OCI-LY7 (cell line): ENCODE data around the gene ALAD. TPM values are rescaled to one million over a fixed set of nuclear protein-coding genes. Genes with fewer than 3 reads are reported as not detected.

Experiments used
- BruUV-seq: library from RNA; stranded (reverse); fragments of 400-500 nt; replicated peaks from 2 replicates; lab custom pipeline; 2021; lab: Mats Ljungman, UMichigan
- CTCF ChIA-PET: fragments of 300-600 bp; sonication (Branson Sonifier 250); formaldehyde crosslinking; loops from one replicate; lab custom pipeline; 2022; ENCODE audit warnings: antibody characterized with exemption; ENCODE audit not compliant: unreplicated experiment; lab: Charles Lee
- POLR2A ChIA-PET: fragments of 300-600 bp; sonication (Branson Sonifier 250); formaldehyde crosslinking; loops from one replicate; lab custom pipeline; 2022; ENCODE audit warnings: antibody characterized with exemption; lab: Charles Lee
- DNase-seq: peaks from one replicate; pipeline ENCODE4 v3.0.0-alpha.2; 2015; ENCODE audit warnings: low spot score
- H2AFZ ChIP-seq: fragments of 200-600 bp; sonication (generic), shearing (Covaris generic); 2 replicates; pipeline ENCODE4 v1.6.1; 2014; ENCODE audit warnings: mild to moderate bottlenecking, antibody characterized with exemption, low read length, moderate library complexity
- H3K27ac ChIP-seq: fragments of 200-600 bp; sonication (generic); 2 replicates; pipeline ENCODE4 v1.5.1; 2014; ENCODE audit warnings: mixed run types, low read depth, mild to moderate bottlenecking, moderate library complexity, low read length, inconsistent platforms; ENCODE audit not compliant: poor library complexity, severe bottlenecking
- H3K36me3 ChIP-seq: fragments of 200-600 bp; sonication (generic); 2 replicates; pipeline ENCODE4 v1.6.1; 2014; ENCODE audit warnings: mild to moderate bottlenecking, antibody characterized with exemption, low read length, moderate library complexity, mixed read lengths; ENCODE audit not compliant: insufficient read depth
- H3K4me1 ChIP-seq: fragments of 200-600 bp; sonication (generic); 2 replicates; pipeline ENCODE4 v1.5.1; 2014; ENCODE audit warnings: mild to moderate bottlenecking, low read length; ENCODE audit not compliant: insufficient read depth, poor library complexity, severe bottlenecking
- H3K4me2 ChIP-seq: fragments of 200-600 bp; sonication (generic); 2 replicates; pipeline ENCODE4 v1.6.1; 2014; ENCODE audit warnings: mild to moderate bottlenecking, low read length
- H3K4me3 ChIP-seq: fragments of 200-600 bp; sonication (generic); 2 replicates; pipeline ENCODE4 v1.5.1; 2014; ENCODE audit warnings: mild to moderate bottlenecking, low read depth, low read length; ENCODE audit not compliant: poor library complexity, severe bottlenecking
- H3K79me2 ChIP-seq: fragments of 200-600 bp; sonication (generic); 2 replicates; pipeline ENCODE4 v1.6.1; 2016; ENCODE audit warnings: low read depth, mild to moderate bottlenecking, low read length, moderate library complexity, mixed read lengths; ENCODE audit not compliant: insufficient read depth
- H3K9me2 ChIP-seq: fragments of 200-600 bp; sonication (generic); 2 replicates; pipeline ENCODE4 v1.6.1; 2016; ENCODE audit warnings: mild to moderate bottlenecking, low read length, mixed read lengths; ENCODE audit not compliant: insufficient read depth
- H3K9me3 ChIP-seq: fragments of 200-600 bp; sonication (generic); 2 replicates; pipeline ENCODE4 v1.6.1; 2014; ENCODE audit warnings: mild to moderate bottlenecking, mixed run types, low read length, mixed read lengths
- H4K20me1 ChIP-seq: fragments of 200-600 bp; sonication (generic); 2 replicates; pipeline ENCODE4 v1.6.1; 2014; ENCODE audit warnings: mild to moderate bottlenecking, antibody characterized with exemption, low read length, moderate library complexity, mixed read lengths; ENCODE audit not compliant: insufficient read depth
- CTCF ChIP-seq: fragments of 200-600 bp; sonication (generic); conservative IDR thresholded peaks from 2 replicates; pipeline ENCODE4 v1.5.1; 2014; ENCODE audit warnings: mild to moderate bottlenecking, antibody characterized with exemption, low read length, moderate library complexity, mixed read lengths
- EZH2phosphoT487 ChIP-seq: fragments of 200-600 bp; sonication (generic); IDR thresholded peaks from 2 replicates; pipeline ENCODE4 v1.6.1; 2018; ENCODE audit warnings: low read depth, borderline replicate concordance, mild to moderate bottlenecking, mixed run types, antibody characterized with exemption, low read length, moderate library complexity, mixed read lengths
- intact Hi-C: fragments of 100-400 bp; cut with micrococcal nuclease; formaldehyde crosslinking; loops from one replicate; pipeline ENCODE4 v1.10.0; 2022; ENCODE audit not compliant: unreplicated experiment
- total RNA-seq, 2 experiments: library from RNA; depleted of rRNA in 1 of 2; stranded (reverse); fragments of >200 nt in 1 of 2; shearing (Covaris generic) in 1 of 2; gene quantifications; 2 replicates each; pipeline ENCODE4 v1.2.3, GENCODE V29; 2014 to 2022

ALAD gene
- total RNA-seq, 2 experiments from 2014 or later = 19.8 to 26.3 TPM

DNA sequence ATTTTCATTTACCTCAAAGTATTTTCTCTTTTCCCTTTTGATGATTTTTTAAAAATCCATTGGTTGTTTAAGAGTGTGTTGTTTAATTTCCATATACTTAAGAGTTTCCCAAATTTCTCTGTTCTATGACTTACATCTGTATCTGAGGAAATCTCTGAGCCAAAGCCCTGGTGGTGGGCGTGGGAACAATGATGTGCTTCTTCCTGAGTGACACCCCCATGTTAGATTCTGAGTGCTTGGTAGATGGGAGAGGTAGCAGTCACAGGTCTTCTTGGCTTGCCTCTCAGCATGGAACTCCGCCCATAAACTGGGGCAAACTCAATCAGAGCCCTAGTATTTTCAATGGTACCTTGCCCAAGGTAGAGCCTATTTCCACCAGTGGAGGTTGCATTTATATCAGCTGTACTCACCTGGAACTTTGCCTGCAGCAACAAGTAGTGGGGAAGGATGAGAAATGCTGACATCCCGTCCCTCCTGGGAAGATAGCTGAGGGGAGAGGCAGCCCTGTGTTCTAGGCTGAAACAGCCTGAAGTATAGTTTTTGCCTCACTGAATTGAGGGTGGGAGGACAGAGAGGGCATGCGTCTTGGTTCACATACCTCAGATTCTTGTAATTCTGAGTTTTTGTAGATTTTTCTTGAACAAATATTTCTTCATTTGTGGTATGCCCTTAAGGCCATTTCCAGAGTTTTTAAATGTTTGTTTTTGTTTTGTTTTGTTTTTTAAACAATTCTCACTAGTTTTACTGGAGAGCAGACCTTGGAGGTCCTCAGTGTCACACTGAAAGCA lies 35.8 kb upstream of the ALAD start:
- intact Hi-C loops = no loop called here
- Histone ChIP-seq H3K27ac (no peak overlapping the region), H3K36me3 (no peaks in the 10 kb centered on the region), H2AFZ (no peak overlapping the region), H3K79me2 (no peaks in the 10 kb centered on the region), H3K4me3 (no peak overlapping the region), H3K9me2 (no peaks in the 10 kb centered on the region), H4K20me1 (no peaks in the 10 kb centered on the region), H3K4me1 (no peaks in the 10 kb centered on the region), H3K4me2 (no peak overlapping the region), H3K9me3 (no peaks in the 10 kb centered on the region)
- TF ChIP-seq EZH2phosphoT487 = no peak
- no peak for TF ChIP-seq CTCF
- no TSS peak for BruUV-seq
- POLR2A ChIA-PET = interaction anchor here (0.6 kb wide), 1 partner anchor 127 kb away, joined by 3 read pairs; no protein-coding TSS in a partner anchor
- no peak for DNase-seq
- CTCF ChIA-PET = no interaction called here

DNA sequence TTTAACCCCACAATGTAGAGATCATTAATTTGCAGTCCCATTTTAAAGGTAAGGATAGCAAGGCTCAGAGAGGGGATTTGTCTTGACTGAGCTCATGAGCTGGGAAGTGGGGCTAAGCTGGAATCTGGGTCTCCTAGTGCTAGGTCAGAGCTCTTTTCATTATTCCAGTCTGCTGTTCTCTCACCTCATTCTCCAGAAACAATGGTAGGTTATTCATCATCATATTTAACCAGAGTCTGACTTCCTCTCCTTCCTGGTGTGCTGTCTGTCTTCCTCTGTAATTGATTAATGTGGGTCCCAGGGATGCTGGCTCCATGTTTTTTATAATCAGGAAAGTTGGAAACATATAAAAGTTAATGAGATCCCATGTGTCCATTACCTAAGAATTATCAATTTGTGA lies 30.1 kb upstream of the ALAD start:
- Histone ChIP-seq H3K4me2 (no peak overlapping the region), H2AFZ (no peak overlapping the region), H3K36me3 (no peaks in the 10 kb centered on the region), H4K20me1 (no peaks in the 10 kb centered on the region), H3K4me1 (no peaks in the 10 kb centered on the region), H3K9me2 (no peaks in the 10 kb centered on the region), H3K27ac (no peak overlapping the region), H3K79me2 (no peaks in the 10 kb centered on the region), H3K9me3 (no peaks in the 10 kb centered on the region), H3K4me3 (no peak overlapping the region)
- no peak for DNase-seq
- no TSS peak for BruUV-seq
- intact Hi-C loops = no loop called here
- ChIA-PET CTCF (no interaction called here), POLR2A (interaction anchor here (1.7 kb wide), 1 partner anchor 15 kb away, joined by 6 read pairs; no protein-coding TSS in a partner anchor)
- TF ChIP-seq CTCF (no peak), EZH2phosphoT487 (no peak)

DNA sequence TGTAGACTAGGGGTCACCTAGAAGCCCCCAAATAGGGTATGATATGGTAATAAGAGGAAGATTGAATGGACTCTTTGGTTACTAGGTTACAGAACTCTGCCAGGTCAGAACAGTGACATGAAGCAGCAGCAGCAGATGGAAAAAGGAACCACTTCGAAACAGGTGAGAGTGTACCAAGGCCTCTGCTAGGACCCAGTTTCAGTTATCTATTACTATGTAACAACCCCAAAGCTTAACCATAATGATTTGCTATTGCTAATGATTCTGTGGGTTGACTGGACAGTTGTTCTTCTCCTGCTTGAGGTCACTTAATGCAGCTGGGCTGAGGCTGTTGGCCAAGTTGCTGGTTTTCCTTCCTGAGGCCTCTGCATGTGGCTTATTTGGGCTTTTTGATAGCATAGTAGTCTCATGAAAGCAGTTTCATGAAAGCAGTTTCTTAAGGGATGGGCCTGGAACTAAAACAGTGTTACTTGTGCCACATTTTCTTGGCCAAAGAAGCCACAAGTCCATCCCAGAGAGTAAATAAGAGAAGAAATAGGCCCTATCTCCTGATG lies 27.1 kb upstream of the ALAD start:
- H3K4me2 ChIP-seq = no peak overlapping the region
- H3K4me1 ChIP-seq = no peaks in the 10 kb centered on the region
- H3K9me2 ChIP-seq = no peaks in the 10 kb centered on the region
- H3K36me3 ChIP-seq = no peaks in the 10 kb centered on the region
- no peak overlapping the region for H3K4me3 ChIP-seq
- BruUV-seq = no TSS peak
- H3K9me3 ChIP-seq = no peaks in the 10 kb centered on the region
- intact Hi-C loops = no loop called here
- H4K20me1 ChIP-seq = no peaks in the 10 kb centered on the region
- no peaks in the 10 kb centered on the region for H3K79me2 ChIP-seq
- ChIA-PET POLR2A (no interaction called here), CTCF (no interaction called here)
- no peak overlapping the region for H2AFZ ChIP-seq
- no peak overlapping the region for H3K27ac ChIP-seq
- no peak for DNase-seq
- TF ChIP-seq EZH2phosphoT487 = no peak
- no peak for TF ChIP-seq CTCF
